ES-I3 (cell line): ENCODE results near the gene METTL21A.
"Not testable (repeated sequence)": the region's sequence is repeated elsewhere in the genome, so short reads cannot be mapped to it uniquely, and the experiment has no call there.

Experiments
- H3K36me3 ChIP-seq: 2 replicates; pipeline ENCODE4 v1.6.1; 2013; ENCODE audit warnings: mild to moderate bottlenecking, low read length, control low read depth, moderate library complexity; ENCODE audit not compliant: insufficient read depth
- H3K4me1 ChIP-seq: 2 replicates; pipeline ENCODE4 v1.6.1; 2013; ENCODE audit warnings: mild to moderate bottlenecking, control low read depth, low read length; ENCODE audit not compliant: insufficient read depth
- H3K9ac ChIP-seq: 2 replicates; pipeline ENCODE4 v1.6.1; 2013; ENCODE audit warnings: low read depth, mild to moderate bottlenecking, low read length, moderate library complexity
- H3K9me3 ChIP-seq: 2 replicates; pipeline ENCODE4 v1.6.1; 2013; ENCODE audit warnings: mild to moderate bottlenecking, low read length, moderate library complexity; ENCODE audit not compliant: control insufficient read depth, insufficient read depth

Gene METTL21A

GRCh38 chr2:207639288-207639687 lies 14.1 kb upstream of the METTL21A start:
- H3K4me1 ChIP-seq, H3K9ac ChIP-seq: not testable (repeated sequence)

GRCh38 chr2:207635468-207636200 lies 10.4 kb upstream of the METTL21A start:
- Histone ChIP-seq H3K9ac (no peak overlapping the region), H3K9me3 (peaks cover 2% of the 10 kb centered on the region; the same call in 1 of the 2 replicates), H3K4me1 (peaks cover 5% of the 10 kb centered on the region; the same call in 1 of the 2 replicates), H3K36me3 (no peaks in the 10 kb centered on the region)

More at GRCh38 chr2:207639288-207639687, 14.1 kb upstream of the METTL21A start:
- peaks cover 12% of the 10 kb centered on the region for H3K9me3 ChIP-seq
- not testable (repeated sequence) for H3K36me3 ChIP-seq

- Histone ChIP-seq H3K36me3 (no peaks in the 10 kb centered on the region), H3K4me1 (peaks cover 8% of the 10 kb centered on the region), H3K9me3 (no peaks in the 10 kb centered on the region), H3K9ac (no peak overlapping the region)
Observed at GRCh38 chr2:207633686-207634085, 8.5 kb upstream of the METTL21A start.

- H3K9ac ChIP-seq = no peak overlapping the region
- H3K36me3 ChIP-seq = no peaks in the 10 kb centered on the region
- H3K9me3 ChIP-seq = no peaks in the 10 kb centered on the region
- H3K4me1 ChIP-seq = peaks cover 8% of the 10 kb centered on the region
Observed at GRCh38 chr2:207632575-207633493, 7.6 kb upstream of the METTL21A start.

- Histone ChIP-seq H3K9ac (no peak overlapping the region), H3K9me3 (no peaks in the 10 kb centered on the region), H3K36me3 (no peaks in the 10 kb centered on the region), H3K4me1 (peaks cover 13% of the 10 kb centered on the region)
Observed at GRCh38 chr2:207630491-207630890, 5.3 kb upstream of the METTL21A start.

GRCh38 chr2:207629553-207629952 lies 4.4 kb upstream of the METTL21A start:
- peaks cover 13% of the 10 kb centered on the region for H3K4me1 ChIP-seq
- H3K9me3 ChIP-seq = no peaks in the 10 kb centered on the region
- no peaks in the 10 kb centered on the region for H3K36me3 ChIP-seq
- H3K9ac ChIP-seq = no peak overlapping the region

- H3K9ac ChIP-seq = peak overlapping the region; percentile 80
- no peaks in the 10 kb centered on the region for H3K9me3 ChIP-seq
- H3K4me1 ChIP-seq = peaks cover 9% of the 10 kb centered on the region; the same call in 1 of the 2 replicates
- peaks cover 10% of the 10 kb centered on the region for H3K36me3 ChIP-seq
Observed at GRCh38 chr2:207624185-207625013, 795 bp downstream of the METTL21A start.

- peaks cover 18% of the 10 kb centered on the region for H3K36me3 ChIP-seq
- no peak overlapping the region for H3K9ac ChIP-seq
Observed at GRCh38 chr2:207621501-207622039, 3.6 kb downstream of the METTL21A start.

GRCh38 chr2:207619764-207620203 lies 5.4 kb downstream of the METTL21A start:
- peaks cover 4% of the 10 kb centered on the region; the same call in 1 of the 2 replicates for H3K4me1 ChIP-seq
- H3K36me3 ChIP-seq = peaks cover 21% of the 10 kb centered on the region
- no peaks in the 10 kb centered on the region for H3K9me3 ChIP-seq
- H3K9ac ChIP-seq = no peak overlapping the region

More at GRCh38 chr2:207621501-207622039, 3.6 kb downstream of the METTL21A start:
- Histone ChIP-seq H3K4me1 (peaks cover 4% of the 10 kb centered on the region; the same call in 1 of the 2 replicates), H3K9me3 (no peaks in the 10 kb centered on the region)

- H3K9me3 ChIP-seq = no peaks in the 10 kb centered on the region
- H3K4me1 ChIP-seq = no peaks in the 10 kb centered on the region; the same call in 1 of the 2 replicates
- H3K9ac ChIP-seq = no peak overlapping the region
- peaks cover 28% of the 10 kb centered on the region for H3K36me3 ChIP-seq
Observed at GRCh38 chr2:207617011-207617671, 8.1 kb downstream of the METTL21A start.

GRCh38 chr2:207616185-207616584 lies 9.0 kb downstream of the METTL21A start:
- Histone ChIP-seq H3K4me1 (no peaks in the 10 kb centered on the region; the same call in 1 of the 2 replicates), H3K36me3 (peaks cover 23% of the 10 kb centered on the region), H3K9me3 (no peaks in the 10 kb centered on the region), H3K9ac (no peak overlapping the region)

- Histone ChIP-seq H3K9me3 (no peaks in the 10 kb centered on the region), H3K4me1 (no peaks in the 10 kb centered on the region; the same call in 1 of the 2 replicates), H3K9ac (no peak overlapping the region), H3K36me3 (peaks cover 19% of the 10 kb centered on the region)
Observed at GRCh38 chr2:207614824-207615223, 10.4 kb downstream of the METTL21A start.

- no peaks in the 10 kb centered on the region; the same call in 1 of the 2 replicates for H3K4me1 ChIP-seq
- peaks cover 14% of the 10 kb centered on the region for H3K36me3 ChIP-seq
- no peak overlapping the region for H3K9ac ChIP-seq
- no peaks in the 10 kb centered on the region for H3K9me3 ChIP-seq
Observed at GRCh38 chr2:207612714-207613113, 12.5 kb downstream of the METTL21A start.
